Measurements from ENCODE around the gene PLXNB2. TPM values are rescaled to one million over a fixed set of nuclear protein-coding genes. Genes with fewer than 3 reads are reported as not detected.

PLXNB2 gene
- total and polyA plus RNA-seq, 7 experiments from 2014 or later, result 0.05 to 138 (median 3.5) TPM

DNA sequence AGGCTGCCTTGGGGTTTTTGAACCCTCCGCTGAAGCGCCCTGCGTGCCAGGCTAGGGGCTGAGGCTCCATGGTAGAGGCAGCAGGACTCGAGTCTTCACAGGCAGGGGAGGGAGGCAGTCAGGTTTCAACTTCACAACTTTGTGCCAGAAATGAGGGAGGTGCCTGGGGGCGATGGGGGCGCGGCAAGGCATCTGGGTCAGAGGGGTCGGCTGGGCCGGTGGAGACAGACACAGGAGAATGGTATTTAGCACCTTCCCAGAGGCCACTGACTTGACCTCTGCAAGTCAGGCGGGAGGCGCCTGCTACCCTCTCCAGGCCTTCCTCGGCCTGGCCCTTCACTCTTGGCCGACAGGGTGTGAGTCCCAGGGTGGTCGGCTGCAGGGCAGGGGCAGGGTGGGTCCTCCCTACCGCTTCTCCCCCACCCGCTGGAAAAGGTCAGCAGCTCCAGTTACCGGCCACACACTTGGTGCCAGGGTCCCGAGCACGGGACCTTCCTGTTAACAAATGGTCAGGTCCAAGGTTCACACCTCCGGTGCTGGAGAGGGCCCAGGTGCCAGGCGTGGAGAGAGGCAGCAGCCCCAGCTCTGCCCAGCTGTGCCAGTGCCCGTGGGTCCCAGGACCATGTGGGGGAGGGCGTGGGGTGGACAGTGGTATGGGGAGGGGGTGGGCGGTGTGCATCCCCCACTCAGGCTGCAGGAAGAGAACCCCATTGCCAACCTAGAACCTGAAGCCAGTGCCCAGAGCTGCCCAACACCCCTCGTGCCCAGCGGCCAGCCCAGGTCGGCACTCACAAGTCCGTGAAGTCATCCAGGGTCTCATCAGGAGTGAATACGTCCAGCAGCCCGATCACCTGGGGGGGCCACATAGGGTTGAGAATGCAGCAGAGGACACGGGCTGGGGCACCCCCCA is 49.7 kb downstream of the PLXNB2 start:
- H3K27me3 ChIP-seq (ENCODE audit: control insufficient read depth in 2 of 2, insufficient read depth in 2 of 2, low read length in 2 of 2), result peaks cover 0 to 1% of the 10 kb centered on the region in 2 donors
- H3K4me3 Mint-ChIP-seq, result no peak overlapping the region
- ChIA-PET POLR2A (no interaction called here), CTCF (no interaction called here)
- H3K27ac ChIP-seq (ENCODE audit: low read depth, low read length), result no peak overlapping the region
- no peak for DNase-seq
- H3K9me3 Mint-ChIP-seq, result no peaks in the 10 kb centered on the region
- no peak for ATAC-seq
- peaks cover 0 to 8% (median 6%) of the 10 kb centered on the region in 7 donors for H3K4me1 Mint-ChIP-seq
- no peaks in the 10 kb centered on the region for H3K9me3 ChIP-seq (ENCODE audit: control insufficient read depth in 2 of 3, low read length in 3 of 3)
- H3K27me3 Mint-ChIP-seq, result peaks cover 4 to 21% (median 8%) of the 10 kb centered on the region in 5 donors
- intact Hi-C loops (cut with micrococcal nuclease), result no loop called here
- no peak overlapping the region for H3K4me3 ChIP-seq (ENCODE audit: low read length)
- H3K4me1 ChIP-seq (ENCODE audit: control insufficient read depth in 2 of 2, insufficient read depth in 2 of 2, low read length in 2 of 2), result peaks cover 0 to 4% of the 10 kb centered on the region in 2 donors
- H3K27ac Mint-ChIP-seq, result peak overlapping the region in 1 of 9 donors; percentile 39
- H3K36me3 Mint-ChIP-seq, result no peaks in the 10 kb centered on the region
- H3K36me3 ChIP-seq (ENCODE audit: control insufficient read depth in 2 of 3, insufficient read depth in 3 of 3, low read length in 3 of 3), result no peaks in the 10 kb centered on the region

DNA sequence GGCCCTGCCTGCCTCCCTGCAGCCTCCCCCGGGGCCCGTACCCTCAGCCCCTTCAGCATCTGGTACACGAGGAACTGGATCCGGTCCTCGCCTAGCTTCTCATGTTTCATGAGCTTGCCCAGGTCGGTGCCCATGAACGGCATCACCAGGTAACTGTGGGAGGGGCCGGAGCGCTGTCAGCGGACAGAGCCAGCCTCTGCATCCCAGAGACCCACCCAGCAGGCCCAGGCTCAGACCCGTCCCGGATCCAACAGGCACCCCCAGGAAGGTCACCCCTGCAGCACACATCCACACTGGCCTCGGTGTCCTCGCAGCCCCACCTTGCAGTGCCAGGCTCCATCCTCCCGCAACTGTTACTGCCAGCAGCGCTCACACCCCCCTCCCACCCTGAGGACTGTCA is 50.4 kb downstream of the PLXNB2 start:
- ChIA-PET POLR2A (no interaction called here), CTCF (no interaction called here)
- Histone ChIP-seq H3K9me3 (ENCODE audit: control insufficient read depth in 2 of 3, low read length in 3 of 3) (no peaks in the 10 kb centered on the region), H3K4me1 (ENCODE audit: control insufficient read depth in 2 of 2, insufficient read depth in 2 of 2, low read length in 2 of 2) (peaks cover 0 to 4% of the 10 kb centered on the region in 2 donors), H3K4me3 (ENCODE audit: low read length) (no peak overlapping the region), H3K36me3 (ENCODE audit: control insufficient read depth in 2 of 3, insufficient read depth in 3 of 3, low read length in 3 of 3) (no peaks in the 10 kb centered on the region), H3K27ac (ENCODE audit: low read depth, low read length) (no peak overlapping the region), H3K27me3 (ENCODE audit: control insufficient read depth in 2 of 2, insufficient read depth in 2 of 2, low read length in 2 of 2) (no peaks in the 10 kb centered on the region)
- ATAC-seq (no peak), DNase-seq (no peak)
- Mint-ChIP-seq H3K4me3 (no peak overlapping the region), H3K9me3 (no peaks in the 10 kb centered on the region), H3K36me3 (no peaks in the 10 kb centered on the region), H3K27ac (no peak overlapping the region), H3K27me3 (peaks cover under 1 to 15% (median 2%) of the 10 kb centered on the region in 5 donors), H3K4me1 (peaks cover 0 to 5% (median 2%) of the 10 kb centered on the region in 7 donors)
- intact Hi-C loops (cut with micrococcal nuclease), result no loop called here

DNA sequence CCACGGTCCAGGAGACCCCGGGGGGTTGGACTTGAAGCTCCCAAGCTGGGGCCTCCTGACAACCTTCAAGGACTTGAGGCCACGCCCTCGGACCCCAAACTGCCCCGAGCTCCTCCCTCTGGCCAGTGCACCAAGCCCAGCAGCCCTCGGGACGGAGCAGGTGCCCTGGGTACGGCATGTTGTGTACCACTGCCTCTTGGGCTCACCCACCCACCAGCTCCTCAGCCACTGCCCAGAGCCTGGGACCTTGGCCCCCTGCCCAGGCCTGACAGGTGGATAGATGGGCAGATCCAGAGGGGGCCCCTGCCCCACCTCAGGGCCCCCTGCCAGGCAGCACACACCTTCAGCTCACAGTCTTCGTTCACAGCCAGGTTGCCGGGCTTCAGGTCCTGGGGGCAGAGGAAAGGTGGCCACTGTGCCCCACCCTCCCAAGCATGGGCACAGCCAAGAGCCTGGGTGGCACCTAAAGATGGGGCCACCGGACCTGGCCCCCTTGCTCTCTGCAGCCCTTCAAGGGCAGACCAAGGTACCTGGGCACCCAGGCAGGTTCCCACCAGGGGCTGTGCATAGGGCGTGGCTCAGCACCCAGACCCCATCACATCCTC is 51.1 kb downstream of the PLXNB2 start:
- Mint-ChIP-seq H3K36me3 (no peaks in the 10 kb centered on the region), H3K4me3 (no peak overlapping the region), H3K27me3 (peaks cover 0 to 13% (median 0%) of the 10 kb centered on the region in 5 donors), H3K4me1 (peaks cover 0 to 5% (median 0%) of the 10 kb centered on the region in 7 donors), H3K27ac (no peak overlapping the region), H3K9me3 (no peaks in the 10 kb centered on the region)
- H3K36me3 ChIP-seq (ENCODE audit: control insufficient read depth in 2 of 3, insufficient read depth in 3 of 3, low read length in 3 of 3), result no peaks in the 10 kb centered on the region
- DNase-seq (no peak), ATAC-seq (no peak)
- intact Hi-C loops (cut with micrococcal nuclease), result no loop called here
- no peak overlapping the region for H3K27ac ChIP-seq (ENCODE audit: low read depth, low read length)
- H3K4me3 ChIP-seq (ENCODE audit: low read length), result no peak overlapping the region
- ChIA-PET CTCF (interaction anchor here (0.9 kb wide), 1 partner anchor 13 kb away, joined by 3 read pairs; no protein-coding TSS in a partner anchor), POLR2A (interaction anchor here (1.2 kb wide), 1 partner anchor 86 kb away, joined by 4 read pairs; no protein-coding TSS in a partner anchor)
- no peaks in the 10 kb centered on the region for H3K9me3 ChIP-seq (ENCODE audit: control insufficient read depth in 2 of 3, low read length in 3 of 3)
- peaks cover 0 to 11% of the 10 kb centered on the region in 2 donors for H3K4me1 ChIP-seq (ENCODE audit: control insufficient read depth in 2 of 2, insufficient read depth in 2 of 2, low read length in 2 of 2)
- H3K27me3 ChIP-seq (ENCODE audit: control insufficient read depth in 2 of 2, insufficient read depth in 2 of 2, low read length in 2 of 2), result no peaks in the 10 kb centered on the region

DNA sequence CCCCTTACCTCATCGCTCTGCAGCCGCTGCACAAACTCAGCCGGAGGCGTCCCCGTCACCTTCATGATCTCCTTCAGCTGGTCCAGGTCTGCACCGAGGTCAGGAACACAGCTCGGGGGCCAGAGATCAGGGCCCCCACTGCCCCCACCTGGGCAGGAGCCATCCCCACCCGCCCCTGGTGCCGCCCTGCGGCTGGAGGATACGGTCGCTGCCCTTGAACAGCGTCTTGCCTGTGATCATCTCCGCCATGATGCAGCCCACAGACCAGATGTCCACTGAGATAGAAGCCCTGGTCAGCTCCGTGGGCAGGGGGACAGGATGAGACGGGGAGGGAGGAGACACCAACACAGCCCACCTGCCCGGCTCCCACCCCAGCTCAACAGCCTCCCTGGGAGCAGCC is 51.8 kb downstream of the PLXNB2 start:
- peaks cover 0 to 1% (median 0%) of the 10 kb centered on the region in 5 donors for H3K36me3 Mint-ChIP-seq
- peaks cover 0 to 13% (median 0%) of the 10 kb centered on the region in 5 donors for H3K27me3 Mint-ChIP-seq
- DNase-seq, result no peak
- peaks cover 0 to 5% (median 0%) of the 10 kb centered on the region in 7 donors for H3K4me1 Mint-ChIP-seq
- no peak overlapping the region for H3K4me3 Mint-ChIP-seq
- CTCF ChIA-PET, result interaction anchor here (0.6 to 1.1 kb wide), 3 partner anchors 14 to 365 kb away, joined by 3 read pairs; no protein-coding TSS in a partner anchor
- no peak overlapping the region for H3K27ac Mint-ChIP-seq
- no peak overlapping the region for H3K27ac ChIP-seq (ENCODE audit: low read depth, low read length)
- intact Hi-C loops (cut with micrococcal nuclease), result no loop called here
- no peak overlapping the region for H3K4me3 ChIP-seq (ENCODE audit: low read length)
- POLR2A ChIA-PET, result interaction anchor here (0.9 to 1.2 kb wide), 2 partner anchors 86 to 244 kb away, joined by 4 to 5 read pairs; no protein-coding TSS in a partner anchor
- H3K27me3 ChIP-seq (ENCODE audit: control insufficient read depth in 2 of 2, insufficient read depth in 2 of 2, low read length in 2 of 2), result no peaks in the 10 kb centered on the region
- no peaks in the 10 kb centered on the region for H3K36me3 ChIP-seq (ENCODE audit: control insufficient read depth in 2 of 3, insufficient read depth in 3 of 3, low read length in 3 of 3)
- ATAC-seq, result no peak
- H3K4me1 ChIP-seq (ENCODE audit: control insufficient read depth in 2 of 2, insufficient read depth in 2 of 2, low read length in 2 of 2), result peaks cover 1 to 12% of the 10 kb centered on the region in 2 donors
- H3K9me3 Mint-ChIP-seq, result no peaks in the 10 kb centered on the region
- H3K9me3 ChIP-seq (ENCODE audit: control insufficient read depth in 2 of 3, low read length in 3 of 3), result no peaks in the 10 kb centered on the region

DNA sequence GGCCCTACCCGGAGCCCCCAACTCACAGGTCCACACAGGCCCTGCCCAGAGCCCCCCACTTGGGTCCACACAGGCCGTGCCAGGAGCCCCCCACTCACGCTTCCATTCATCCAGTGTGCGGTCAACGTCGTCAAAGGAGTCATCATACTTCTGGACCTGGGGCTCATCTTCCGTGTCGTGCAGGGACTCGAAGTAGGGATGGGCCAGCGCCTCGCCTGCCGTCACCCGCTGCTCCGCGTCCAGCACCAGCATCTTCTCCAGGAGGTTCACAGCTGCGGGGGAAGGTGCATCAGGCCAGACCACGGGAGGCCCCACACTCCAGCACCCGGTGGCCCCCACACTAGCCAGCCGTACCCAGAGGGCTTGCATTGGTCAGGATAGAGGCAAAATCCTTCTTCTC is 52.3 kb downstream of the PLXNB2 start:
- peaks cover 0 to 1% (median 0%) of the 10 kb centered on the region in 5 donors for H3K36me3 Mint-ChIP-seq
- Histone ChIP-seq H3K36me3 (ENCODE audit: control insufficient read depth in 2 of 3, insufficient read depth in 3 of 3, low read length in 3 of 3) (no peaks in the 10 kb centered on the region), H3K27me3 (ENCODE audit: control insufficient read depth in 2 of 2, insufficient read depth in 2 of 2, low read length in 2 of 2) (no peaks in the 10 kb centered on the region), H3K27ac (ENCODE audit: low read depth, low read length) (no peak overlapping the region), H3K4me3 (ENCODE audit: low read length) (no peak overlapping the region), H3K9me3 (ENCODE audit: control insufficient read depth in 2 of 3, low read length in 3 of 3) (no peaks in the 10 kb centered on the region), H3K4me1 (ENCODE audit: control insufficient read depth in 2 of 2, insufficient read depth in 2 of 2, low read length in 2 of 2) (peaks cover 6 to 15% of the 10 kb centered on the region in 2 donors)
- no peak for ATAC-seq
- peak overlapping the region in 1 of 9 donors; percentile 43 for H3K27ac Mint-ChIP-seq
- no peak for DNase-seq
- H3K27me3 Mint-ChIP-seq, result peaks cover 0 to 13% (median 0%) of the 10 kb centered on the region in 5 donors
- ChIA-PET POLR2A (interaction anchor here (0.9 kb wide), 1 partner anchor 245 kb away, joined by 5 read pairs; no protein-coding TSS in a partner anchor), CTCF (interaction anchor here (0.6 to 1.1 kb wide), 2 partner anchors 73 to 365 kb away, joined by 3 read pairs; no protein-coding TSS in a partner anchor)
- peaks cover 0 to 9% (median 4%) of the 10 kb centered on the region in 7 donors for H3K4me1 Mint-ChIP-seq
- no peak overlapping the region for H3K4me3 Mint-ChIP-seq
- no peaks in the 10 kb centered on the region for H3K9me3 Mint-ChIP-seq
- intact Hi-C loops (cut with micrococcal nuclease), result no loop called here

DNA sequence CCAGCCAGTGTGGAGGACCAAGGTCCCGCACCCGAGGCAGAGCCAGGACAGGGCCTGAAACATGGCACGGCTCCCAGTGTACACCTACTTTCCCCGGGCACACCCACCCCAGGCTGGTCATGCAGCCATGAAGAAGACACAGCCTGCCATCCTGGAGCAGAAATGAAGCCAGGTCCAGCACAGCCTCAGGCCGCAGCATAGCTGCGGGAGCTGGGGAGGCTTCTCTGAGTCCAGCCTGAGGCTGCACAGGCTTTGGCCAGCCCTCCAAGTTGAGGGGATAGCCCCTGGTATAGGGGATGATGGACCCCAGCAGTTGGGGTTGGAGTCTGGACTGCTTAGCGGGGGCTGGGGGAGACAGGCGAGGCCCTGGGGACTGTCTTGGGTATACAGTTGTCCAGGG is 53.5 kb downstream of the PLXNB2 start:
- DNase-seq (no peak), ATAC-seq (no peak)
- Histone ChIP-seq H3K27me3 (ENCODE audit: control insufficient read depth in 2 of 2, insufficient read depth in 2 of 2, low read length in 2 of 2) (no peaks in the 10 kb centered on the region), H3K4me1 (ENCODE audit: control insufficient read depth in 2 of 2, insufficient read depth in 2 of 2, low read length in 2 of 2) (peaks cover 15 to 24% of the 10 kb centered on the region in 2 donors), H3K4me3 (ENCODE audit: low read length) (no peak overlapping the region), H3K27ac (ENCODE audit: low read depth, low read length) (no peak overlapping the region), H3K36me3 (ENCODE audit: control insufficient read depth in 2 of 3, insufficient read depth in 3 of 3, low read length in 3 of 3) (peaks cover 0 to 5% (median 0%) of the 10 kb centered on the region in 3 experiments), H3K9me3 (ENCODE audit: control insufficient read depth in 2 of 3, low read length in 3 of 3) (no peaks in the 10 kb centered on the region)
- Mint-ChIP-seq H3K4me3 (no peak overlapping the region), H3K4me1 (peaks cover 0 to 15% (median 6%) of the 10 kb centered on the region in 7 donors), H3K27me3 (peaks cover 0 to 10% (median 0%) of the 10 kb centered on the region in 5 donors), H3K36me3 (peaks cover 0 to 1% (median 0%) of the 10 kb centered on the region in 5 donors), H3K27ac (peak overlapping the region in 1 of 9 donors; percentile 65), H3K9me3 (no peaks in the 10 kb centered on the region)
- intact Hi-C loops (cut with micrococcal nuclease), result loop anchor here (5.0 kb wide), 2 partner anchors 58 to 273 kb away; partner anchors contain the start of gene SCO2 (in 1 of the 2)
- CTCF ChIA-PET, result interaction anchor here (1.8 kb wide), 1 partner anchor 80 kb away, joined by 4 read pairs; no protein-coding TSS in a partner anchor
- POLR2A ChIA-PET, result no interaction called here
